ENCODE data around the gene CFAP161. TPM values are rescaled to one million over a fixed set of nuclear protein-coding genes. Genes with fewer than 3 reads are reported as not detected.
A peak's percentile ranks its signal among the peaks of the same experiment; 100 is the strongest.
"Not testable (repeated sequence)": the region's sequence is repeated elsewhere in the genome, so short reads cannot be mapped to it uniquely, and the experiment has no call there.

CFAP161 gene
- total RNA-seq, 4 donors from 2014 or later = 0.40 to 0.57 TPM; not detected in 2

GRCh38 chr15:81117581-81117980 is 16.5 kb upstream of the CFAP161 start:
- H3K9me3 ChIP-seq = no peaks in the 10 kb centered on the region
- 72% methylated on average over 3 of the region's 3 CpGs; no CpG with 5 or more reads in 1 of the 2 donors for WGBS, 2 donors (ENCODE audit: low coverage in 1 of 2)
- TF ChIP-seq EP300 (IDR thresholded peaks at IDR 0.05) (no peak), POLR2AphosphoS5 (IDR thresholded peaks at IDR 0.05) (no peak), POLR2A (IDR thresholded peaks at IDR 0.05) (no peak)
- TF ChIP-seq, protein P1, sequence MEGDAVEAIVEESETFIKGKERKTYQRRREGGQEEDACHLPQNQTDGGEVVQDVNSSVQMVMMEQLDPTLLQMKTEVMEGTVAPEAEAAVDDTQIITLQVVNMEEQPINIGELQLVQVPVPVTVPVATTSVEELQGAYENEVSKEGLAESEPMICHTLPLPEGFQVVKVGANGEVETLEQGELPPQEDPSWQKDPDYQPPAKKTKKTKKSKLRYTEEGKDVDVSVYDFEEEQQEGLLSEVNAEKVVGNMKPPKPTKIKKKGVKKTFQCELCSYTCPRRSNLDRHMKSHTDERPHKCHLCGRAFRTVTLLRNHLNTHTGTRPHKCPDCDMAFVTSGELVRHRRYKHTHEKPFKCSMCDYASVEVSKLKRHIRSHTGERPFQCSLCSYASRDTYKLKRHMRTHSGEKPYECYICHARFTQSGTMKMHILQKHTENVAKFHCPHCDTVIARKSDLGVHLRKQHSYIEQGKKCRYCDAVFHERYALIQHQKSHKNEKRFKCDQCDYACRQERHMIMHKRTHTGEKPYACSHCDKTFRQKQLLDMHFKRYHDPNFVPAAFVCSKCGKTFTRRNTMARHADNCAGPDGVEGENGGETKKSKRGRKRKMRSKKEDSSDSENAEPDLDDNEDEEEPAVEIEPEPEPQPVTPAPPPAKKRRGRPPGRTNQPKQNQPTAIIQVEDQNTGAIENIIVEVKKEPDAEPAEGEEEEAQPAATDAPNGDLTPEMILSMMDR (IDR thresholded peaks at IDR 0.05) = no peak
- H3K27ac ChIP-seq = no peak overlapping the region
- no peak overlapping the region for H3K4me3 ChIP-seq
- peaks cover 0 to 3% (median 0%) of the 10 kb centered on the region in 3 donors for H3K4me1 ChIP-seq
- no peak for ATAC-seq
- peaks cover 40% of the 10 kb centered on the region for H3K27me3 ChIP-seq
- no peaks in the 10 kb centered on the region for H3K36me3 ChIP-seq

- no peak for TF ChIP-seq EP300 (IDR thresholded peaks at IDR 0.05)
- no peak for TF ChIP-seq POLR2AphosphoS5 (IDR thresholded peaks at IDR 0.05)
- no peak for TF ChIP-seq POLR2A (IDR thresholded peaks at IDR 0.05)
- TF ChIP-seq, protein P1 (IDR thresholded peaks at IDR 0.05) = no peak
- H3K4me1 ChIP-seq = peaks cover 0 to 3% (median 0%) of the 10 kb centered on the region in 3 donors
- H3K27me3 ChIP-seq = peaks cover 39% of the 10 kb centered on the region
- H3K9me3 ChIP-seq = no peaks in the 10 kb centered on the region
- ATAC-seq = no peak
- peak overlapping the region in 1 of 2 donors; percentile 21 for H3K4me3 ChIP-seq
- 19 to 44% methylated on average over 6 to 18 of the region's 42 CpGs for WGBS, 2 donors (ENCODE audit: low coverage in 1 of 2)
- H3K36me3 ChIP-seq = no peaks in the 10 kb centered on the region
- H3K27ac ChIP-seq = no peak overlapping the region
Measured at GRCh38 chr15:81118361-81118760, 15.7 kb upstream of the CFAP161 start.

DNA sequence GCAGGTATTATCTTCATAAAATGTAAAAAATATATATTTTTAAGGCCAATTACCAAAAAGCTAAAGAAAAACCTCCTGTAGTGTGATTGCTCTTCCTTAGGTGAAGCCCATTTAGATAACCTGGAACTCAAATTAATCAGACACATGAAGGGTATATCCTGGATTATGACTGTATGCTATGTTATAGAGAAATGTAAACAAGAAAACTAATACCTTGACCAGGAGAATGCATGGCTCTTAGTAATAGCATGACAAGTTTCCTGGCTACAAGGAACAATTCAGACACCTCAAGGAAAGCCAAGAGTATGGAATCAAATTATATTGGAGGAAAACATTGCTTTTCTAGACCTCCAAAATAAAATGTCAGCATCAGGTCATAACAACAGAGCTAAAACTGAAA is 14.0 kb upstream of the CFAP161 start:
- no peak for ATAC-seq
- H3K9me3 ChIP-seq = no peaks in the 10 kb centered on the region
- TF ChIP-seq, protein P1 (IDR thresholded peaks at IDR 0.05) = no peak
- TF ChIP-seq EP300 (IDR thresholded peaks at IDR 0.05) = no peak
- TF ChIP-seq POLR2A (IDR thresholded peaks at IDR 0.05) = no peak
- no peak for TF ChIP-seq POLR2AphosphoS5 (IDR thresholded peaks at IDR 0.05)
- H3K4me1 ChIP-seq = peaks cover 0 to 3% (median 0%) of the 10 kb centered on the region in 3 donors
- H3K27ac ChIP-seq = no peak overlapping the region
- H3K36me3 ChIP-seq = no peaks in the 10 kb centered on the region
- H3K4me3 ChIP-seq = no peak overlapping the region
- H3K27me3 ChIP-seq = peaks cover 43% of the 10 kb centered on the region

DNA sequence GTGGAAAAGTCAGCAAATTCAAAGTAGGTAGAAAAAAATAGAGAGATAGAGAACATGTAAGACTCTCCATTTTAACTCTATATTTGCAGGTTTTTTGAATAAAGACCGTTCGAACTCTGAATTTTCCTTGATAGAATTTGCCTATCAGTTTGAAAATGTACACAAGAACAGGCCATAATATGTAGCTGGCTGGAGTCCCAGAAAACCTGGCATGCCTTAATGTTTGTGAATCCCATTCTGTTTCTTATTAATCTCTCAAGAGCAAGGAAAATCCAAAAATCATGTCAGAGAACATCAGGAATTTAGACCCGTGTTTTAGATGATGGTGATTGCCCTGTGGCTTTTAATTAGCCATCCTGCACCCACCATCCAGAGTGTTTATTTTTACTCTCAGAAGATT is 7.2 kb upstream of the CFAP161 start:
- no peak overlapping the region for H3K4me3 ChIP-seq
- H3K9me3 ChIP-seq = no peaks in the 10 kb centered on the region
- no peak overlapping the region for H3K27ac ChIP-seq
- 25 to 30% methylated on average over 3 of the region's 3 CpGs for WGBS, 2 donors (ENCODE audit: low coverage in 1 of 2)
- peaks cover 49% of the 10 kb centered on the region for H3K27me3 ChIP-seq
- TF ChIP-seq, protein P1 (IDR thresholded peaks at IDR 0.05) = no peak
- no peak for TF ChIP-seq POLR2A (IDR thresholded peaks at IDR 0.05)
- no peak for TF ChIP-seq EP300 (IDR thresholded peaks at IDR 0.05)
- TF ChIP-seq POLR2AphosphoS5 (IDR thresholded peaks at IDR 0.05) = no peak
- no peaks in the 10 kb centered on the region for H3K36me3 ChIP-seq
- ATAC-seq = no peak
- no peaks in the 10 kb centered on the region for H3K4me1 ChIP-seq

DNA sequence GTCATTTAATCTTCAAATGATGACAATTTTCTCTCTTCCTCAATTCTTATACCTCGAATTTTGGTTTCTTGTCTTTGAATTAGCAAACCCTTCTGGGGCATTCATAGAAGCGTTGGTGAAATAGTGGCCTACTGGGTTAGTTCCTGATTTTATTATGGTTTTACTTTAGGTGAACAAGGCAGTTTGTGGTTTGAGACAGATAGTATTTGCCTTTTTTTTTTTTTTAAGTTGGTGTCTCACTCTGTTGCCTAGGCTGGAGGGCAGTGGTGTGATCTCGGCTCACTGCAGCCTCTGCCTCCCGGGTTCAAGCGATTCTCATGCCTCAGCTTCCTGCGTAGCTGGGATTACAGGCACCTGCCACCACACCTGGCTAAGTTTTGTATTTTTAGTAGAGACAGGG is 7.4 kb downstream of the CFAP161 start:
- not testable (repeated sequence) for H3K27ac ChIP-seq, H3K4me3 ChIP-seq, H3K4me1 ChIP-seq, H3K9me3 ChIP-seq, ATAC-seq, H3K36me3 ChIP-seq
- WGBS, 2 donors (ENCODE audit: low coverage in 1 of 2) = 71 to 89% methylated on average over 2 to 6 of the region's 6 CpGs
- peaks cover 20% of the 10 kb centered on the region for H3K27me3 ChIP-seq

All from gastroesophageal sphincter (tissue), 4 donors.